Fibroblast of peridontal ligament (primary cell): ENCODE data around the gene ANKFY1.

Experiments used
- DNase-seq: peaks from one replicate; pipeline ENCODE4 v3.0.0-alpha.2; 2010; ENCODE audit errors: extremely low read depth

Gene ANKFY1

GRCh38 chr17:4180791-4181190 is 83.0 kb downstream of the ANKFY1 start:
- DNase-seq: no peak

- no peak for DNase-seq
These were observed 84.7 kb downstream of the ANKFY1 start for GRCh38 chr17:4179071-4179470.

GRCh38 chr17:4178651-4179050 is 85.1 kb downstream of the ANKFY1 start:
- DNase-seq: no peak

- DNase-seq: no peak
These were observed 86.0 kb downstream of the ANKFY1 start for GRCh38 chr17:4177806-4178205.

GRCh38 chr17:4176808-4177472 is 86.8 kb downstream of the ANKFY1 start:
- no peak for DNase-seq

- DNase-seq: peak; percentile 78
These were observed 87.6 kb downstream of the ANKFY1 start for GRCh38 chr17:4175921-4176807.

- no peak for DNase-seq
These were observed 89.2 kb downstream of the ANKFY1 start for GRCh38 chr17:4174556-4174955.

GRCh38 chr17:4173781-4174180 is 90.0 kb downstream of the ANKFY1 start:
- DNase-seq: no peak

GRCh38 chr17:4172356-4172755 is 91.4 kb downstream of the ANKFY1 start:
- no peak for DNase-seq

- no peak for DNase-seq
These were observed 93.0 kb downstream of the ANKFY1 start for GRCh38 chr17:4170639-4171280.

GRCh38 chr17:4167786-4168185 is 96.0 kb downstream of the ANKFY1 start:
- DNase-seq: no peak

GRCh38 chr17:4166419-4166818 is 97.4 kb downstream of the ANKFY1 start:
- DNase-seq: no peak

GRCh38 chr17:4165301-4166010 is 98.3 kb downstream of the ANKFY1 start:
- no peak for DNase-seq

- peak; percentile 64 for DNase-seq
These were observed 99.8 kb downstream of the ANKFY1 start for GRCh38 chr17:4163951-4164350.

GRCh38 chr17:4162775-4163466 is 100.9 kb downstream of the ANKFY1 start:
- no peak for DNase-seq

GRCh38 chr17:4162321-4162720 is 101.5 kb downstream of the ANKFY1 start:
- no peak for DNase-seq

- DNase-seq: no peak
These were observed 101.8 kb downstream of the ANKFY1 start for GRCh38 chr17:4161967-4162305.

- peak; percentile 84 for DNase-seq
These were observed 102.4 kb downstream of the ANKFY1 start for GRCh38 chr17:4161192-4161966.

- no peak for DNase-seq
These were observed 103.4 kb downstream of the ANKFY1 start for GRCh38 chr17:4160294-4160859.

GRCh38 chr17:4159761-4160160 is 104.0 kb downstream of the ANKFY1 start:
- no peak for DNase-seq
